HUDEP-2 (cell line): Measurements from ENCODE around the gene ZNF57.

ENCODE experiments used
- DNase-seq, 76 experiments: peaks; one replicate each; lab custom pipeline; 2025; ENCODE audit not compliant: unreplicated experiment in 76 of 76; lab: John Stamatoyannopoulos, UW

ZNF57 gene

DNA sequence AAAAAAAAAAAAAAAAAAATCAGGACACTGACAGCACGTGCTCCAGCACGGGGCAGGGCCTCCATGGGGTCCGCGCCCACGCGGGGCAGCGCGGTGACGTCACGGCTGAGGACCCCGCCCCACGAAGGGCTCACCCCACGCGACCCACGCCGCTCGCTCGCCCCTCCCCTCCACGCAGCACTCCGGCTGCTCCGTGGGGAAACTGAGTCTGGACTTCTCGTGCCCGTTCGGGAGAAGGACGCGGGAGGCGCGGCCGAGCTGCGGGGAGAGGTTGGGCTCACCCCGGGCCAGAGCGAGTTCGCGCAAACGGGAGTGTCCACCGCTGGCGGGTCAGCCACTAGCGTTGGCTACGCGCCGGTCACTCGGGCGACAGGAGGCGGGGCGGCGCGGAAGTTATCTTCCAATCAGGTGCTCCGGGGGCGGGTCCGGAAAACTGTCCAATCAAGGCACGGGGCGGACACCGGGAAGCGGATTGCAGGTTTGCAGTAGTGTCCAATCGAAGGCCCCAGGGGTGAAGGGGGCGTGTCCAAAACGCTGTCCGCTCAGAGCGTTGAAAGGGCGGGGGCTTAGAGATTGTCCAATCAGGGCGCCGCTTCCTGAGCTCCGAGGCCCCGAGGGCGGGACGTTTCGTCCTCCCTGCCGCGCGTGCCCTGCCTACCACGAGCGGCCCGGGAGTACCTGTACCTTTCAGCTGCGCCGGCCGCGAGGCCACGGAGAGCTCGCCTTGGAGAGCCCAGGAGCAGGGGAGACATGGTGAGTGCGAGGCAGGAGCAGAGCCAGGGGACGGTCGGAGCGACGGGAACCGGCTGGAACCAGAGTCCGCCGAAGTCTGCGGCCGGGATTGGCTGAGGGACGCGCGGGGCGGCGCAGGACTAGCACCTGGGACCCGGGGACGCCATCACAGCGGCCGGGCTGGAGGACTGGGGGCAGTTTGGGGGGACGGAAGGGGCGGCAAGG lies at the start of gene ZNF57:
Gene ZNF57, plus strand, starts transcription at position 633 of the 957 bp plus-strand sequence. Its CDS starts 118 bp downstream, at position 751.
- peak; percentile 73 to 100 (median 99) for DNase-seq

DNA sequence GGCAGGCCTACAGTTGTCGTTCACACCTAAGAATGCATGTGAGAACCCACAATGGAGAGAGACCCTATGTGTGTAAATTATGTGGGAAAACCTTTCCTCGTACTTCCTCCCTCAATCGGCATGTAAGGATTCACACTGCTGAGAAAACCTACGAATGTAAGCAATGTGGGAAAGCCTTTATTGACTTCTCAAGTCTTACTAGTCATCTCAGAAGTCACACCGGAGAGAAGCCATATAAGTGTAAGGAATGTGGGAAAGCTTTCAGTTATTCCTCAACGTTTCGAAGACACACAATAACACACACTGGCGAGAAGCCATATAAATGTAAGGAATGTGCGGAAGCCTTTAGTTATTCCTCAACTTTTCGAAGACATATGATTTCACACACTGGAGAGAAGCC lies 48.1 kb upstream of the ZNF57 start:
- DNase-seq: no peak

DNA sequence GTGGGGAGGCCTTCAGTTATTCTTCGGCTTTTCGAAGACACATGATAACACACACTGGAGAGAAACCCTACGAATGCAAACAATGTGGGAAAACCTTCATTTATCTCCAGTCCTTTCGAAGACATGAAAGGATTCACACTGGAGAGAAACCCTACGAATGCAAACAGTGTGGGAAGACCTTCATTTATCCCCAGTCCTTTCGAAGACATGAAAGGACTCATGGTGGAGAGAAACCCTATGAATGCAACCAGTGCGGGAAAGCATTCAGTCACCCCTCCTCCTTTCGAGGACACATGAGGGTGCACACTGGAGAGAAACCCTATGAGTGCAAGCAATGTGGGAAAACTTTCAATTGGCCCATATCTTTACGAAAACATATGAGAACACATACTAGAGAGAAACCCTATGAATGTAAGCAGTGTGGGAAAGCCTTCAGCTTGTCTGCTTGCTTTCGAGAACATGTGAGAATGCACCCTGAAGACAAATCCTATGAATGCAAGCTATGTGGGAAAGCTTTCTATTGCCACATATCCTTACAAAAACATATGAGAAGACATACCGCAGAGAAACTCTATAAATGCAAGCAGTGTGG lies 47.6 kb upstream of the ZNF57 start:
- no peak for DNase-seq

DNA sequence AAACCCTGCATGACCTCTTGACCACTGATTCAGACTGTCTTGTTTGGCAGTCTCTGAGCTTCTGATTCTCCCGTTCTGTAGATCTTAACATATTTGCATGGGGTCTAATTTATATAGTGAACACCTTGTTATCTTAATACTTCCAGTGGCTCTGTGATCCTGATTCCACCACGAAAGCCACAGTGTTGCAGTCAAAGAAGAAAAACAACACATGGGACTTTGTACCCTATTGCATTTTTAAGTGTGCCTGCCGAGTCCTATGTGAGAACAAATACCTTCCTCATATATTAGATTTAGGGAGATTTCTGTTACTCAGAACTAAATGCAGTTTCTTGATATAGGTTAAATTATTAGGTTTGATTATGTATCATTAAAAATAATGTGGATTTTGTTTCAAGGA lies 45.9 kb upstream of the ZNF57 start:
- no peak for DNase-seq

- DNase-seq: no peak
These were observed 44.2 kb upstream of the ZNF57 start for GRCh38 chr19:2856457-2857050.

DNA sequence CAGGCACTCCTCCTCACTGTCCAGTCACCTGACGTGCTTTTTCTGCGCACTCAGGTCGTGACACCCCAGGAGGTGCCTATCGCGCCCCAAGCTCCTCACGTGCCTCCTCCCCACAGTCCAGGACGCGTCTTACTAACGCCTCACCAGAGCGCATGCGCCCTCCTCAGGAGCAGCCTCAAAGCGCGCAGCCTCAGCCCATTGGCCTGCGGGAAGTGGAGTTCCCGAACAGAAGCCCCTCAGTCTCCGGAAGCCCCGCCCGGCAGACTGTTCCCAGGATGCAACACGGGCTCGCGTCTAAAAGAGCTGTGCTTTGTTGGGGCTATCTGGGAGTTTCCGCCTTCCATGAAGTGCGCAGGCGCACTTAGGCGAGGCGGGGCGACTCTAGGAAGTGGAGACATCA lies 41.9 kb upstream of the ZNF57 start:
- no peak for DNase-seq

DNA sequence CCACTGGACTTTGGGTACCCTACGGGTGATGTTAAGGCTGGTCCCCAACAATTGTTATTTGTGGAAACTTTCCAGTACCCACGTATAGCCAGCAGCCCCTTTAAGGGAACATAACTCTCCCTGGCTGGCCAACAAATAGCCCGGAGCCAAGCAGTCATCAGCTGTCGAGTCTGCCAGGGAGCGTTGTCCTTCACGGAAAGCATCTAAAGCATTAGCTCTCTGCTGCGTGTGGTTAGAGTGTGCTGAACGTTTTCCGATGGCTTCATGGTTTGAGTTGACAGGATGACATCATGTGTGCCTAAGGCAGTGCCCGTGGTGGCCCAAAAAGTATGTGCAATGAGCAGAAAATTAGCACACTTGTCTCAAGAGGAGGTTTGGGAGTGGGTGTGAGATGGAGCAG lies 36.9 kb upstream of the ZNF57 start:
- no peak for DNase-seq

GRCh38 chr19:2865334-2866100 lies 35.2 kb upstream of the ZNF57 start:
- DNase-seq: no peak

DNA sequence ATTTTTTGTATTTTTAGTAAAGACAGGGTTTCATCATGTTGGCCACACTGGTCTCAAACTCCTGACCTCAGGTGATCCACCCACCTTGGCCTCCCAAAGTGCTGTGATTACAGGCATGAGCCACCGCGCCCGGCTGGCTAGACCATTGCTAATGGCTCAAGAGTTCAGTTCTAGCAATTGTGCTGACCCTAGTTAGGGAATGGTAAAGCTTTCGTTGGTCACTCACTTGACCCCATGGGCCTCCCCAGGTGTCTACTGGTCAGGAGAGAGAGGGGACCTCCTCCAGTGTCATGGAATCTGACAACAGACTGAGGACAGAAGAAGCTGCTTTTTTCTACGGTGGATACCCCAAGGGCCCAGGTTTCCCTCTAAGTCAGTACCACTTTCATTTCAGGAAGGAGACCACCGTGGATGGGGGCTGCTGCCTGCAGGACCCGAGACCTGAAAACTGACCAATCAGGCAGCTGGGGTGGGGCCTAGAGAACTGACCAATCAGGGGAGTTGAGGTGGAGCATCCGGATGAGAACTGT lies 34.2 kb upstream of the ZNF57 start:
- no peak for DNase-seq

DNA sequence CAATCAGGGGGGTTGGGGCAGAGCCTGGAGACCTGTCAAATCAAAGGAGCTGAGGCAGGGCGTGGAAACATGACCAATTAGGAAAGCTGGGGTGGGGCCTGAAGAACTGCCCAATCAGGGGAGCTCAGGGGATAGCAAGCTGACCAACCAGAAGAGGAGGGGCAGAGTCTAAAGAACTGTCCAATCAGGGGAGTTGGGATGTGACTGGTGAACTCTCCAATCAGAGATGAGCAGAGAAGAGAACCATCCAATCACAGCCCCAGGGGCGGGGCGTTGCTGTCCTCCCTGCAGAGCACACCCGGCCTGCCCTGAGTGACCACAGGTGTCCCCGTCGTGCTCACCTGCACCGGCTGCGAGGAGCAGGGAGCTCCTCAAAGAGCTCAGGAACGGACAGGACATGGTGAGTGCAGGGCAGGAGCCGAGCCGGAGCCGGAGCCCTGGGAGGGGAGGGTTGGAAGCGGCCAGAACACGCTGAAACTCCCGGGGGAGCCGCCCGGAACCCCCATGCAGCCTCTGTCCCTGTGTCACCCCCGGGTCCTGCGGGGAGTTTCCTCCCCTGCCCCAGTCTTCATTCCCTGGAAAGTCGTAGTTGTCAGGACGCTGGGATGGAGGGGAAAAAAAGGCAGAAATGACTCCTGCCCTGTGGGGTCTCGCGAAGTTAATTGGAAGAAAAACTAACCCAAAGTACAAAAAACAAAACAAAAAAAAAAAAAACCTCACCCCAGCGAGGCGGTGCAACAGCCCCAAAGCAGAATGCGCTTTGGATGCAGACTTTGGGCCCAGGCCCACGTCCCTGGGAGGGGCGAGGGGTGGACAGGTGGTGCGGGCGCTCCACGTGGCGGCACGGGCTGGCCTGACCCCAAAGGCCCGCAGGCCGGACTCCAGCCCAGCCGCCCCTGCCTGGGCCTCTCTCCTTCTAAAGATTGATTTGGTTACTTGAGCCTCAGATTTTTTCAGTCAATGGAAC lies 33.4 kb upstream of the ZNF57 start, which contains the start of gene ZNF556:
Gene ZNF556, plus strand, starts transcription at position 311 of the 967 bp plus-strand sequence. Its CDS starts 87 bp downstream, at position 398.
- DNase-seq: no peak

GRCh38 chr19:2869618-2870017 lies 31.1 kb upstream of the ZNF57 start:
- DNase-seq: no peak

- peak in 2 of 76 experiments; percentile 8 for DNase-seq
These were observed 28.6 kb upstream of the ZNF57 start for GRCh38 chr19:2872175-2872574.

DNA sequence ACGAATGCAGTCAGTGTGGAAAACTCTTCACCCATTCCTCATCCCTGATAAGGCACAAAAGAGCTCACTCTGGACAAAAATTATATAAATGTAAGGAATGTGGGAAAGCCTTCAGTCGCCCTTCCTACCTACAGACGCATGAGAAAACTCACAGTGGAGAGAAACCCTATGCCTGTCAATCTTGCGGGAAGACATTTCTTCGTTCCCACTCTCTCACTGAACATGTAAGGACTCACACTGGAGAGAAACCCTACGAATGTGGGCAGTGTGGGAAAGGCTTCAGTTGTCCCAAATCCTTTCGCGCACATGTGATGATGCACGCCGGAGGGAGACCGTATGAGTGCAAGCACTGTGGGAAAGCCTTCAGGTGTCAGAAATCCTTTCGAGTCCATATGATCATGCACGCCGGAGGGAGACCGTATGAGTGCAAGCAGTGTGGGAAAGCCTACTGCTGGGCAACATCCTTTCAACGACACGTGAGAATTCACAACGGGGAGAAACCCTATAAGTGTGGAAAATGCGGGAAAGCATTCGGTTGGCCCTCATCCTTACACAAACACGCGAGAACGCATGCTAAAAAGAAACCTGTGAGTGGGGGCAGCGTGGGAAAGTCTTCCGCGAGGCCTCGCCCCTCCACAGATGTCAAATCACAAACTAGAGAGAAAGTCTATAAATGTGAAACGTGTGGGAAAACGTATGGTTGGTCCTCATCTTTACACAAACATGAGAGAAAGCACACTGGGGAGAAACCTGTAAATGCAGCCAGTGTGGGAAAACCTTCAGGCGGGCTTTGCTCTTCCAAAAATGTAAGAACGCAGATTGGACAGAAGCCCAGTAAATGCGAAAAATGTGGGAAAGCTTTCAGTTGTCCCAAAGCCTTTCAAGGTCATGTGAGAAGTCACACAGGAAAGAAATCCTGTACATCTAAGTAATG lies 23.1 kb upstream of the ZNF57 start:
- no peak for DNase-seq

DNA sequence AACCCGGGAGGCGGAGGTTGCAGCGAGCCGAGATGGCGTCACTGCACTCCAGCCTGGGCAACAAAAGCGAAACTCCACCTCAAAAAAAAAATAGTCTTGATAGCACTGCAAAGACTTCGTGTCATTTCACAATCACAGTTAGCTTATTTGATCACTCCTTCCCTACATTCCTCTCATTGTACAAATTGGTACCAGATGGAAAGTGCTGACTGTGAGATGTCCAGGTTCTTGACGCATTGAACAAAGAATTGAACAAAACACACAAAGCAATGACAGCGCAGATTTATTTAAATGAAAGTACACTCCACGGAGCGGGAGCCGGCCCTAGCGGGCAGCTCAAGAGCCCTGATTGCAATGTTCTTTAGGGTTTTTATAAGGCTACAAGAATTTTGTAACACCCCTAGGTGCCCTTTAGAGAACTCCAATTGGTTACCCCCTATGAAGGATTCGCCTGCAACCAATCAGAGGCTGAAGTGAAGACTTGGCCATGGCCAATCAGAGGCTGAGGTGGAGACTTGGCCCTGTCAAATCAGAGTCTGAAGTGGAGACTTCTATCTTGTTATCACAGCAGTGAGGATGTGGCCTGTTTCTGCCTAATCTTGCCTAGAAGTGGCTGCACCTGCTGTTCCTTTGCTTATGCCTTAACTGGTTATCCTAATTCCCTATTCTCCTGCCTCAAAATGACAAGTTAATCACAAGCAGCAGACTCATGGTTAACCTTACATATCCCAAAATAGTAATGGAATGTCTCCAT lies 16.9 kb upstream of the ZNF57 start:
- DNase-seq: no peak

DNA sequence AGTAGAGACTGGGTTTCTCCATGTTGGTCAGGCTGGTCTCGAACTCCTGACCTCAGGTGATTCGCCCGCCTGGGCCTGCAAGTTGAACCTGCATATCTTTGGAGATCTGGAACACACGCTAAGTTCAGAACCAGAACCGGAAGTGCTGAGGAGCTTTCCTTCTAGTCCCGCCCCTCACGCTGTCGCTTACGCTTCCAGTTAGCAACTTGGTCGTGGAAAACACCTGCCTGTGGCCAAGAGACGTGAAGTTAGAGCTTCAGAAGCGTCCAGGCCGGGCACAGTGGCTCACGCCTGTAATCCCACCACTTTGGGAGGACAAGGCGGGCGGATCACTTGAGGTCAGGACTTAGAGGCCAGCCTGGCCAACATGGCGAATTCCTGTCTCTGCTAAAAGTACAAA lies 15.0 kb upstream of the ZNF57 start:
- DNase-seq: no peak

DNA sequence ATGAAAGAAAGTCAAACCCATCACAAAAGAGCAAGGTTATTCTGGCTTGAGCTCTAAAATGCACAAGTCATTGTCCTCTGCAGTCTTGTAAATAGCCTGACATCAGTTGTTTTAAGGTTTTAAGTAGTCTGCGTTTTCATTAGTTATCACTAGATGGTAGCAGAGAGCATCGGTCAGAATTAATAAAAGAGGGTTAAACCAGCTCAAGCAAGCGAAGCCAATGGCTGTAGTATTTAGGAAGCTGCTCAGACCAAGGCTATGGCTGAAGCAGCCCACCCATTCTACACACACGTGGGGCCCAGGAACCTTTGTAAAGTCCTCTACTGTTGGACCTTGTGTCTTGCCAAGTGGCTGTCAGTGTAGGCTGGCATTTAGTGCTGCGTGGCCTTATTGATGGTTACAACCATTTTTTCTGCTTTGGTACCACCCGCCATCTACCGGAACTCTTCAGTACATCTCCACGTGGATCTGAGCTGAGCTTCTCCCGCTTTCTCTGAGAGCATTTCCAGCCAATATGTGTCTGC lies 13.3 kb upstream of the ZNF57 start:
- peak in 28 of 76 experiments; percentile 11 to 72 (median 34) for DNase-seq

GRCh38 chr19:2888731-2889224 lies 11.9 kb upstream of the ZNF57 start:
- DNase-seq: peak in 5 of 76 experiments; percentile 18 to 56 (median 26)
